HCT116 (cell line): Measurements from ENCODE around the gene TOR2A. TPM values are rescaled to one million over a fixed set of nuclear protein-coding genes. Genes with fewer than 3 reads are reported as not detected.

Experiments
- ATAC-seq: fragments of 200-7000 bp; cut with Tn5 transposase; 2 replicates; pipeline ENCODE4 v1.9.1; 2020; ENCODE audit warnings: mild to moderate bottlenecking, moderate library complexity
- BruUV-seq: library from RNA; stranded (reverse); fragments of 400-500 nt; replicated peaks from 2 replicates; lab custom pipeline; 2021; lab: Mats Ljungman, UMichigan
- CTCF ChIA-PET: fragments of 300-600 bp; sonication (Branson Sonifier 250); formaldehyde crosslinking; loops from one replicate; lab custom pipeline; 2021; ENCODE audit warnings: antibody characterized with exemption; lab: Charles Lee
- POLR2A ChIA-PET: fragments of 300-600, 350-600 bp; sonication (Branson Sonifier 250); formaldehyde crosslinking; loops from one replicate; lab custom pipeline; 2021; ENCODE audit warnings: antibody characterized with exemption; lab: Charles Lee
- RAD21 ChIA-PET, 2 experiments: fragments of 300-600 bp; sonication (Branson Sonifier 250); formaldehyde crosslinking; loops; one replicate each; lab custom pipeline; 2023; ENCODE audit warnings: low total read pairs in 2 of 2; ENCODE audit not compliant: uncharacterized antibody in 2 of 2, unreplicated experiment in 2 of 2, low non-redundant PET in 1 of 2; lab: Charles Lee
- DNase-seq: peaks from one replicate; pipeline ENCODE4 v3.0.0-alpha.2; 2010; ENCODE audit warnings: low read depth, low spot score
- H2AFZ ChIP-seq: fragments of 200-600 bp; shearing (Covaris generic), sonication (generic); 2 replicates; pipeline ENCODE4 v1.6.1; 2017; ENCODE audit warnings: low read depth, mixed run types, mixed read lengths, antibody characterized with exemption, low read length; ENCODE audit not compliant: poor library complexity, severe bottlenecking
- H3K27ac ChIP-seq: 2 replicates; pipeline ENCODE4 v1.5.1; 2012; ENCODE audit warnings: low read depth, low read length
- H3K27me3 ChIP-seq: fragments of 200-600 bp; sonication (generic); 2 replicates; pipeline ENCODE4 v1.6.1; 2016; ENCODE audit warnings: mixed run types, low read length, mixed read lengths; ENCODE audit not compliant: insufficient read depth
- H3K36me3 ChIP-seq, 2 experiments: fragments of 200-500 bp in 1 of 2; fragments of 200-600 bp in 1 of 2; sonication (Bioruptor generic) in 1 of 2; sonication (generic) in 1 of 2; 2 replicates each; pipeline versions ENCODE4 v1.5.1 to v1.6.1; 2014 to 2016; ENCODE audit warnings: low read length in 2 of 2, inconsistent platforms in 1 of 2, mixed read lengths in 1 of 2, mixed run types in 1 of 2; ENCODE audit not compliant: insufficient read depth in 2 of 2, control insufficient read depth in 1 of 2
- H3K4me1 ChIP-seq, 2 experiments: fragments of 200-600 bp in 1 of 2; sonication (generic) in 1 of 2; 2 replicates each; pipeline versions ENCODE4 v1.5.1 to v1.6.1; 2012 to 2017; ENCODE audit warnings: low read length in 2 of 2, inconsistent platforms in 1 of 2, mild to moderate bottlenecking in 1 of 2, mixed read lengths in 1 of 2, mixed run types in 1 of 2, moderate library complexity in 1 of 2; ENCODE audit not compliant: insufficient read depth in 2 of 2, control insufficient read depth in 1 of 2
- H3K4me2 ChIP-seq: fragments of 200-600 bp; sonication (generic); 2 replicates; pipeline ENCODE4 v1.6.1; 2017; ENCODE audit warnings: mixed run types, low read length, mixed read lengths
- H3K4me3 ChIP-seq, 2 experiments: fragments of 200-600 bp in 1 of 2; sonication (generic) in 1 of 2; replicated peaks in 1 of 2; 2 replicates each; pipeline ENCODE4 v1.5.1; 2011 to 2016; ENCODE audit warnings: low read length in 2 of 2, control low read depth in 1 of 2, low read depth in 1 of 2, mild to moderate bottlenecking in 1 of 2, mixed read lengths in 1 of 2, mixed run types in 1 of 2
- H3K79me2 ChIP-seq: fragments of 200-600 bp; sonication (generic); 2 replicates; pipeline ENCODE4 v1.6.1; 2017; ENCODE audit warnings: mild to moderate bottlenecking, mixed run types, low read length, moderate library complexity, mixed read lengths; ENCODE audit not compliant: insufficient read depth
- H3K9ac ChIP-seq: fragments of 200-600 bp; sonication (generic); 2 replicates; pipeline ENCODE4 v1.6.1; 2016; ENCODE audit warnings: low read length, mixed read lengths
- H3K9me2 ChIP-seq: fragments of 200-600 bp; sonication (generic), shearing (Covaris generic); 2 replicates; pipeline ENCODE4 v1.6.1; 2017; ENCODE audit warnings: mixed run types, mild to moderate bottlenecking, moderate library complexity; ENCODE audit not compliant: insufficient read depth
- H3K9me3 ChIP-seq, 2 experiments: fragments of 200-500 bp in 1 of 2; fragments of 200-600 bp in 1 of 2; sonication (Bioruptor generic) in 1 of 2; sonication (generic) in 1 of 2; 2 replicates each; pipeline ENCODE4 v1.6.1; 2014 to 2017; ENCODE audit warnings: low read length in 2 of 2, mixed read lengths in 2 of 2, inconsistent platforms in 1 of 2, low read depth in 1 of 2, mild to moderate bottlenecking in 1 of 2, mixed run types in 1 of 2, moderate library complexity in 1 of 2; ENCODE audit not compliant: control insufficient read depth in 1 of 2, insufficient read depth in 1 of 2
- H4K20me1 ChIP-seq: fragments of 200-600 bp; sonication (generic), shearing (Covaris generic); 2 replicates; pipeline ENCODE4 v1.6.1; 2017; ENCODE audit warnings: mixed run types, mild to moderate bottlenecking, moderate library complexity; ENCODE audit not compliant: insufficient read depth
- EGR1 ChIP-seq: IDR thresholded peaks from 2 replicates; pipeline ENCODE4 v1.6.1; 2012; ENCODE audit warnings: low read depth
- ELF1 ChIP-seq: IDR thresholded peaks from 2 replicates; pipeline ENCODE4 v1.6.1; 2012; ENCODE audit warnings: low read depth, borderline replicate concordance
- EZH2 ChIP-seq: fragments of 200-600 bp; sonication (generic); IDR thresholded peaks from 2 replicates; pipeline ENCODE4 v1.6.1; 2017; ENCODE audit warnings: antibody characterized with exemption, mixed run types
- intact Hi-C: fragments of 100-400 bp; cut with micrococcal nuclease; formaldehyde crosslinking; loops from 2 replicates; pipeline ENCODE4 v1.10.0; 2022
- total RNA-seq: library from RNA; stranded (reverse); gene quantifications from one replicate; pipeline ENCODE4 v1.2.1, GENCODE V29; 2021; ENCODE audit not compliant: unreplicated experiment
- TF ChIP-seq, protein P1 (sequence below): IDR thresholded peaks from 2 replicates; pipeline ENCODE4 v1.6.1; 2012
- TF ChIP-seq, protein P2 (sequence below): IDR thresholded peaks from 2 replicates; pipeline ENCODE4 v1.6.1; 2011; ENCODE audit warnings: mild to moderate bottlenecking, low read length, moderate library complexity; ENCODE audit not compliant: insufficient replicate concordance; ENCODE audit errors: extremely low read depth

The TOR2A gene
- total RNA-seq, 1 experiment from 2014 or later = 12.0 TPM

- ChIA-PET POLR2A (no interaction called here), RAD21 (no interaction called here), CTCF (interaction anchor here (0.7 kb wide), 1 partner anchor 188 kb away, joined by 3 read pairs; no protein-coding TSS in a partner anchor)
- intact Hi-C loops = no loop called here
- no peaks in the 10 kb centered on the region for H3K9me2 ChIP-seq
- H3K36me3 ChIP-seq = peaks cover 0 to 4% of the 10 kb centered on the region in 2 experiments; a peak in 1 of 4 replicates
- H3K27ac ChIP-seq = peak overlapping the region; percentile 26; the same call in 1 of the 2 replicates
- H3K4me3 ChIP-seq = peak overlapping the region; percentile 90 to 92
- BruUV-seq = no TSS peak
- ATAC-seq = no peak
- TF ChIP-seq, protein P1, sequence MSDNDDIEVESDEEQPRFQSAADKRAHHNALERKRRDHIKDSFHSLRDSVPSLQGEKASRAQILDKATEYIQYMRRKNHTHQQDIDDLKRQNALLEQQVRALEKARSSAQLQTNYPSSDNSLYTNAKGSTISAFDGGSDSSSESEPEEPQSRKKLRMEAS = no peak
- TF ChIP-seq EGR1 (no peak), ELF1 (no peak), EZH2 (no peak)
- TF ChIP-seq, protein P2, sequence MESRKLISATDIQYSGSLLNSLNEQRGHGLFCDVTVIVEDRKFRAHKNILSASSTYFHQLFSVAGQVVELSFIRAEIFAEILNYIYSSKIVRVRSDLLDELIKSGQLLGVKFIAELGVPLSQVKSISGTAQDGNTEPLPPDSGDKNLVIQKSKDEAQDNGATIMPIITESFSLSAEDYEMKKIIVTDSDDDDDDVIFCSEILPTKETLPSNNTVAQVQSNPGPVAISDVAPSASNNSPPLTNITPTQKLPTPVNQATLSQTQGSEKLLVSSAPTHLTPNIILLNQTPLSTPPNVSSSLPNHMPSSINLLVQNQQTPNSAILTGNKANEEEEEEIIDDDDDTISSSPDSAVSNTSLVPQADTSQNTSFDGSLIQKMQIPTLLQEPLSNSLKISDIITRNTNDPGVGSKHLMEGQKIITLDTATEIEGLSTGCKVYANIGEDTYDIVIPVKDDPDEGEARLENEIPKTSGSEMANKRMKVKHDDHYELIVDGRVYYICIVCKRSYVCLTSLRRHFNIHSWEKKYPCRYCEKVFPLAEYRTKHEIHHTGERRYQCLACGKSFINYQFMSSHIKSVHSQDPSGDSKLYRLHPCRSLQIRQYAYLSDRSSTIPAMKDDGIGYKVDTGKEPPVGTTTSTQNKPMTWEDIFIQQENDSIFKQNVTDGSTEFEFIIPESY = no peak
- H3K9ac ChIP-seq = peak overlapping the region; percentile 93
- DNase-seq = no peak
- peaks cover 13% of the 10 kb centered on the region for H3K79me2 ChIP-seq
- peaks cover 8 to 15% of the 10 kb centered on the region in 2 experiments for H3K4me1 ChIP-seq
- no peaks in the 10 kb centered on the region for H3K27me3 ChIP-seq
- H3K4me2 ChIP-seq = peak overlapping the region; percentile 91
- no peaks in the 10 kb centered on the region for H3K9me3 ChIP-seq
- no peaks in the 10 kb centered on the region for H4K20me1 ChIP-seq
- no peak overlapping the region for H2AFZ ChIP-seq
Observed at GRCh38 chr9:127714020-127714750, 20.9 kb downstream of the TOR2A start.
